Right cardiac atrium (tissue), 5 donors: Measurements from ENCODE around the gene OSGEPL1. TPM values are rescaled to one million over a fixed set of nuclear protein-coding genes. Genes with fewer than 3 reads are reported as not detected.
"Not testable (repeated sequence)": the region's sequence is repeated elsewhere in the genome, so short reads cannot be mapped to it uniquely, and the experiment has no call there.

Experiments used
- ATAC-seq, 2 donors: fragments of 200-7000 bp; cut with Tn5 transposase; one replicate each; pipeline versions ENCODE4 v1.8.0 to v1.9.1; 2020; ENCODE audit warnings: moderate library complexity in 2 of 2, mild to moderate bottlenecking in 1 of 2
- DNase-seq, 3 donors: peaks; one replicate each; pipeline ENCODE4 v3.0.0-alpha.2; 2020
- H3K27ac ChIP-seq: one replicate; pipeline ENCODE4 v1.5.1; 2013; ENCODE audit warnings: mild to moderate bottlenecking, low read length, control low read depth, moderate library complexity
- H3K27me3 ChIP-seq: one replicate; pipeline ENCODE4 v1.6.1; 2013; ENCODE audit not compliant: control insufficient read depth, insufficient read depth
- H3K4me1 ChIP-seq: one replicate; pipeline ENCODE4 v1.6.1; 2013; ENCODE audit warnings: low read length; ENCODE audit not compliant: control insufficient read depth, insufficient read depth
- H3K4me3 ChIP-seq: one replicate; pipeline ENCODE4 v1.5.1; 2013; ENCODE audit warnings: low read length, control low read depth
- H3K9me3 ChIP-seq: one replicate; pipeline ENCODE4 v1.6.1; 2013; ENCODE audit warnings: low read length; ENCODE audit not compliant: control insufficient read depth
- WGBS: extraction: QIAGEN DNeasy Blood & Tissue Kit; methylation state at CpG from one replicate; pipeline ENCODE4 v1.1.7; 2013; 5-methylcytosine and 5-hydroxymethylcytosine counted together
- intact Hi-C, 4 donors: fragments of 100-400 bp; cut with DNase I; formaldehyde crosslinking; loops; one replicate each; pipeline versions ENCODE4 v1.11.0 to v1.14.0; 2022 to 2023
- polyA plus RNA-seq: library from polyadenylated mRNA; stranded (reverse); fragments of 200-250 nt; gene quantifications from one replicate; pipeline ENCODE4 v1.2.3, GENCODE V29; 2013
- total RNA-seq, 4 donors: library from RNA; stranded (reverse); fragmentation: NEBNext Ultra II Directional; extraction: Animal tissue kit (Norgen Biotek cat#: 25700); gene quantifications; one replicate each; pipeline ENCODE4 v1.2.1, GENCODE V29; 2021
- donor health status: healthy with polysubstance abuse.
- donor health status: DM: no; HTN: yes; CAD: no.
- donor health status: DM: no; HTN: no; CAD: no.
- donor health status: DM: no; HTN: yes; CAD: no; lungs with severe emphysema.
- donor health status: DM: yes; HTN: yes; CAD: no.

The OSGEPL1 gene
- total and polyA plus RNA-seq, 5 donors = 4.3 to 10.5 (median 9.1) TPM

DNA sequence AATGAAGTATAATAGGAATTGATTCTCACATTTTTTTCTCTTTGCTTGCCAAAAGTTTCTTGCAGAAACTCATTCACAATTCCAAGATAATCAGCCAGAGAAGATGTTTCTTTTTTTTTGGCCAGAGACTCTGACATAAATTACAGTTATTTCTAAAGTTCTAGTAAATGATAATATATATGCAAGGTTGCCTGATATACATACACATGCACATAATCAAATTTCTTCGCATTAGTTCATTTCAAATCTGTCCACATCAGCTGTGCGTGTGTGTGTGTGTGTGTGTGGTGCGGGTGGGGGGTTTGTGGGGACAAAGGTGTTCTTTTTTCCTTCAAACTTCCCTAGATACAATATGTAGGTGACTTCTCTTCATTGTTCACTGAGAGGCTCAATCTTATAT, 33.2 kb downstream of the OSGEPL1 start:
- Histone ChIP-seq H3K9me3 (no peaks in the 10 kb centered on the region), H3K27me3 (no peaks in the 10 kb centered on the region), H3K4me3 (no peak overlapping the region), H3K27ac (no peak overlapping the region), H3K4me1 (no peaks in the 10 kb centered on the region)
- DNase-seq (no peak), ATAC-seq (no peak)
- 79% methylated on average over 3 of the region's 3 CpGs for WGBS
- intact Hi-C loops = no loop called here

DNA sequence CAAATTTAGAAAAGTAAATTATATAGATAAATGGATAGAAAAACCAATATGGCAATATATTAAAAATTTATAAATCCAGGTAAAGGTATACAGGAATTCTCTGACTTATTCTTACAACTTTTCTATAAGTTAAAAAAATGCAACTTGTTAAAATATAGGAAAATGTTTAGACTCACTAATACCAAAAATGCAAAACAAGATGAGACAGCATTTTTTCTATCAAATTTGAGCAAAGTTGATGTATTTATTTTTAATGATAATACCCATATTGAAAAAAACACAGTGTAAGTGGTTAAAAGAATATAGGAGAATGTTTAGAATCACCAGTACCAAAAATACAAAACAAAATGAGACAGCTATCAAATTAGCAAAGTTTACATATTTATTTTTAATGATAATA, 35.7 kb downstream of the OSGEPL1 start:
- Histone ChIP-seq H3K9me3 (no peaks in the 10 kb centered on the region), H3K27ac (no peak overlapping the region), H3K4me3 (no peak overlapping the region), H3K27me3 (no peaks in the 10 kb centered on the region), H3K4me1 (no peaks in the 10 kb centered on the region)
- intact Hi-C loops = no loop called here
- ATAC-seq = no peak
- DNase-seq = no peak

- no peak for DNase-seq
- 94% methylated on average over 1 of the region's 1 CpG for WGBS
- H3K9me3 ChIP-seq = no peaks in the 10 kb centered on the region
- H3K27ac ChIP-seq = no peak overlapping the region
- no peaks in the 10 kb centered on the region for H3K27me3 ChIP-seq
- no peak for ATAC-seq
- H3K4me3 ChIP-seq = no peak overlapping the region
- no peaks in the 10 kb centered on the region for H3K4me1 ChIP-seq
- intact Hi-C loops = no loop called here
These were observed 36.3 kb downstream of the OSGEPL1 start for GRCh38 chr2:189726271-189726670.

- Histone ChIP-seq H3K4me3 (no peak overlapping the region), H3K9me3 (no peaks in the 10 kb centered on the region), H3K27ac (no peak overlapping the region), H3K4me1 (no peaks in the 10 kb centered on the region), H3K27me3 (no peaks in the 10 kb centered on the region)
- intact Hi-C loops = no loop called here
- DNase-seq (no peak), ATAC-seq (no peak)
These were observed 39.4 kb downstream of the OSGEPL1 start for GRCh38 chr2:189723192-189723591.

GRCh38 chr2:189719571-189719970, 43.0 kb downstream of the OSGEPL1 start:
- intact Hi-C loops = no loop called here
- ATAC-seq = no peak
- Histone ChIP-seq H3K4me1 (no peaks in the 10 kb centered on the region), H3K9me3 (no peaks in the 10 kb centered on the region), H3K27me3 (no peaks in the 10 kb centered on the region), H3K27ac (no peak overlapping the region), H3K4me3 (no peak overlapping the region)
- no peak for DNase-seq
- WGBS = 81% methylated on average over 4 of the region's 4 CpGs

- ATAC-seq, H3K27me3 ChIP-seq, intact Hi-C loops, DNase-seq, H3K4me1 ChIP-seq, H3K27ac ChIP-seq, H3K4me3 ChIP-seq, H3K9me3 ChIP-seq: not testable (repeated sequence)
- 92% methylated on average over 1 of the region's 1 CpG for WGBS
These were observed 45.0 kb downstream of the OSGEPL1 start for GRCh38 chr2:189717593-189717992.

DNA sequence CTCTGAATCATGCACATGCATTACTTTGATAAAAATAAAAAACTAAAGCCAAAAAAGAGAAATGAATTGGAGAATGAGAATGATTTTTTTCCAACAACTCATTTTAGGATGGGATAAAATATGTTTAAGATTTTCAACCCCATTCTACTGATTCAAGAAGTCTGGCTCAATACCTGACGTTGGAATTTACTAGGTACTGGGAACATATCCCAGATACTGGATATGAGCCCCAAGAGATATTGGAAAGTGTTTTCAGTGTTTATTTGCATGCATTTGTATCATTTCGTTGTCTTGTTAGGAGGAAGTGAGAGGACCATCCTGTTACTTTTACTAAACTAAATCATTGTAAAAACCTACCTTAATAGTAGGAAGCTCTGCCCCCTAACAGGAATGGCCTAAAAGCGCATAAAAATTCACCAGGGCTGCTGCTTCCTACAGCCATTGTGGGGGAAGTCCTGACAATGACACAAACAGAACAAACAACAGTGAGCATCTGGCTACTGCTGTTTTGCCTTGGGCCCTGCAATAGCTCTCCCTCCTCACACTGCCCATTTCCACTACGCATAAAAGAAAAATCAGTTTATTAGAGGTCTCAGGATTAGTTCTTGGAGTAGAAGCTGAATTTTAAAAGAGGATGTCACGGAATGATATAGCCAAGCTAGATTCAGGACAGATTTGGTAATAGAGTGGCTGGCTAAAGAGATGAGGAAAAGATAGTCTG, 52.9 kb downstream of the OSGEPL1 start:
- WGBS = 83% methylated on average over 5 of the region's 5 CpGs
- DNase-seq = no peak
- H3K27me3 ChIP-seq = no peaks in the 10 kb centered on the region
- no peaks in the 10 kb centered on the region for H3K4me1 ChIP-seq
- H3K9me3 ChIP-seq = no peaks in the 10 kb centered on the region
- no peak for ATAC-seq
- intact Hi-C loops = no loop called here
- H3K27ac ChIP-seq = no peak overlapping the region
- no peak overlapping the region for H3K4me3 ChIP-seq

GRCh38 chr2:189702071-189702470, 60.5 kb downstream of the OSGEPL1 start:
- intact Hi-C loops = no loop called here
- Histone ChIP-seq H3K4me1 (no peaks in the 10 kb centered on the region), H3K27ac (no peak overlapping the region), H3K27me3 (no peaks in the 10 kb centered on the region), H3K4me3 (no peak overlapping the region), H3K9me3 (no peaks in the 10 kb centered on the region)
- DNase-seq = no peak
- no peak for ATAC-seq

DNA sequence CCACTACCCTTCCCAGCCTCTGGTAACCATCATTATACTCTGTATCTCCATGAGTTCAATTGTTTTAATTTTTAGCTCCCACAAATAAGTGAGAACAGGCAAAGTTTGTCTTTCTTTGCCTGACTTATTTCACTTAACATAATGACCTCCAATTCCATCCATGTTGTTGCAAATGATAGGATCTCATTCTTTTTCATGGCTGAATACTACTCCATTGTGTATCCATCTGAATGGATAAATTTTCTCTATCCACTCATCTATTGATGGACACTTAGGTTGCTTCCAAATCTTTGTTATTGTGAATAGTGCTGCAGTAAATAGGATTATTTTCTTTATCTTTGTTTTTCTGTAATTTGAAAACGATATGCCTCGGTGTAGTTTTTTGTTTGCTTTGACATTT, 61.9 kb downstream of the OSGEPL1 start:
- intact Hi-C loops = no loop called here
- no peaks in the 10 kb centered on the region for H3K27me3 ChIP-seq
- no peak for DNase-seq

DNA sequence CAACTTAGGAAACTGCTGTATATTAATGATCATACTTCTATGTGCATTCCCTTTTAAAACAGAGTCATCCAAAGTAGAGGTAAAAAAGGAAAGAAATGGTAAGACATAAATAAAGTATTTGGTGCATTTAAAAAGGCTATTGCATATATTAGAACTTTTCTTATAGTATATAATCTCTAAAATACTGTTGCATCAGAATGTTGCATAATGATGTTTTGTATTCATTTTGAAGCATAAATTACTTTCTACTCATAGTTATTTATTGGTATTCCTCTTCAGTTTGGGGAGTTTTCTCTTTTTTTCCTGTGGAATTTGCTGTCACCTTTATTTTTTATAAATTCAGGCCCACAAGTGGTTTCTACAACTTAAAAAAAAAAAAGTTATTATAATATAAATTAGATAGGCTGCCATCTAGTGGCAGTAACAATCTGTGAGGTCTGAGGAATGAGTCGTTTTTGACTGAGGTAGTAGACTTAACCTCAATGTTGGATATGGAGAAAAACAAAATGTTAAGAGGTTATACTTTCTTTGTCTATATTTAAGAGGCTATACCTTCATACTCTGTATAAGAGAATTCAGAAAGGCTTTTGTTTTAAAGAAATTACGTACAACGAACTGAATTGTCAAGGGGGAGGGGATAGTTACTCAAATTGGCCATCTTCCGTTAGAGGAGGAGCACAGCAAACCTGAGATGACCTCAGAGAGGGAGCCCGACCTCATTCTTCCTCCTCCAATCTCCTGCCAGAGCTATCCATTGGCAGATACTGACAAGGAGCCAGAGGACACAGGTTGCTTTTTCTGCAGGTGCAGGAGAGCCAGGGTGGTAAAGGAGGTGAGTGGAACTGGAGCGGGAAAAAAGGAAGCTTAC, 64.3 kb downstream of the OSGEPL1 start:
- WGBS = 33% methylated on average over 6 of the region's 6 CpGs

More for the DNA sequence above, 61.9 kb downstream of the OSGEPL1 start:
- H3K4me1 ChIP-seq = no peaks in the 10 kb centered on the region
- H3K9me3 ChIP-seq = no peaks in the 10 kb centered on the region
- ATAC-seq = no peak
- WGBS = 49% methylated on average over 2 of the region's 2 CpGs
- H3K4me3 ChIP-seq = no peak overlapping the region
- H3K27ac ChIP-seq = no peak overlapping the region

More for the DNA sequence above, 64.3 kb downstream of the OSGEPL1 start:
- H3K9me3 ChIP-seq = no peaks in the 10 kb centered on the region
- H3K4me3 ChIP-seq = no peak overlapping the region
- no peaks in the 10 kb centered on the region for H3K27me3 ChIP-seq
- ATAC-seq (peak; percentile 64 to 67), DNase-seq (no peak)
- H3K27ac ChIP-seq = no peak overlapping the region
- no peaks in the 10 kb centered on the region for H3K4me1 ChIP-seq
- intact Hi-C loops = loop anchor here in 3 of 4 donors (5.0 kb wide), 1 partner anchor 36 kb away; the partner anchor contains the start of gene ASNSD1 (in 3 of the 3)
